Keratinocyte (primary cell): ENCODE data around the gene SUPT6H. TPM values are rescaled to one million over a fixed set of nuclear protein-coding genes. Genes with fewer than 3 reads are reported as not detected.

Experiments
- DNase-seq: peaks from one replicate; pipeline ENCODE4 v3.0.0-alpha.2; 2011; ENCODE audit warnings: low read depth, missing footprints, low spot score
- FAIRE-seq: peaks from 2 replicates; lab custom pipeline; 2011; peaks lifted over from hg19 to GRCh38; lab: Jason Lieb, UNC
- H2AFZ ChIP-seq: 2 replicates; pipeline ENCODE4 v1.6.0; 2012; ENCODE audit warnings: low read length, control low read depth, inconsistent platforms; ENCODE audit not compliant: control insufficient read depth
- H3K27ac ChIP-seq: 2 replicates; pipeline ENCODE4 v1.5.1; 2011; ENCODE audit warnings: low read length; ENCODE audit not compliant: control insufficient read depth, insufficient read depth
- H3K27me3 ChIP-seq: 3 replicates; pipeline ENCODE4 v1.6.0; 2011; ENCODE audit warnings: low read length; ENCODE audit not compliant: control insufficient read depth, insufficient read depth; ENCODE audit errors: extremely low read depth
- H3K36me3 ChIP-seq, 2 experiments: 2 replicates in 1 of 2; 3 replicates in 1 of 2; pipeline ENCODE4 v1.5.1; 2011; ENCODE audit warnings: low read length in 2 of 2, mild to moderate bottlenecking in 1 of 2; ENCODE audit not compliant: control insufficient read depth in 2 of 2, insufficient read depth in 2 of 2; ENCODE audit errors: extremely low read depth in 1 of 2
- H3K4me1 ChIP-seq: 3 replicates; pipeline ENCODE4 v1.5.1; 2011; ENCODE audit warnings: low read length; ENCODE audit not compliant: control insufficient read depth, insufficient read depth; ENCODE audit errors: extremely low read depth
- H3K4me2 ChIP-seq: 3 replicates; pipeline ENCODE4 v1.6.0; 2011; ENCODE audit warnings: low read depth, low read length; ENCODE audit not compliant: control insufficient read depth, insufficient read depth; ENCODE audit errors: extremely low read depth
- H3K4me3 ChIP-seq, 3 experiments: fragments of 200-600 bp in 1 of 3; sonication (generic) in 1 of 3; 2 replicates in 2 of 3; 3 replicates in 1 of 3; pipeline ENCODE4 v1.5.1; 2011 to 2016; ENCODE audit warnings: low read length in 3 of 3, mild to moderate bottlenecking in 3 of 3, control low read depth in 2 of 3, inconsistent platforms in 1 of 3, low read depth in 1 of 3, mixed read lengths in 1 of 3, mixed run types in 1 of 3, moderate library complexity in 1 of 3; ENCODE audit not compliant: control insufficient read depth in 2 of 3, insufficient read depth in 2 of 3; ENCODE audit errors: extremely low read depth in 1 of 3
- H3K79me2 ChIP-seq: 2 replicates; pipeline ENCODE4 v1.6.0; 2012; ENCODE audit warnings: low read length; ENCODE audit not compliant: control insufficient read depth, insufficient read depth
- H3K9ac ChIP-seq: 3 replicates; pipeline ENCODE4 v1.6.0; 2011; ENCODE audit warnings: low read length; ENCODE audit not compliant: control insufficient read depth, insufficient read depth; ENCODE audit errors: extremely low read depth
- H3K9me1 ChIP-seq: 3 replicates; pipeline ENCODE4 v1.6.0; 2011; ENCODE audit warnings: low read length; ENCODE audit not compliant: control insufficient read depth, insufficient read depth; ENCODE audit errors: extremely low read depth
- H3K9me3 ChIP-seq: 2 replicates; pipeline ENCODE4 v1.5.1; 2012; ENCODE audit warnings: low read depth, low read length; ENCODE audit not compliant: control insufficient read depth
- H4K20me1 ChIP-seq: 3 replicates; pipeline ENCODE4 v1.6.0; 2011; ENCODE audit warnings: low read length; ENCODE audit not compliant: control insufficient read depth, insufficient read depth; ENCODE audit errors: extremely low read depth
- EZH2 ChIP-seq: IDR thresholded peaks from one replicate; pipeline ENCODE4 v1.6.1; 2012; ENCODE audit warnings: inconsistent platforms, mild to moderate bottlenecking, low read length, moderate library complexity
- dilution Hi-C: fragments of 300-500 bp; cut with MboI; formaldehyde crosslinking; loops from one replicate; pipeline ENCODE4 v1.7.0; 2020; ENCODE audit warnings: low sequenced_read_pairs; ENCODE audit not compliant: extremely low pct_ligation_motif_present
- polyA plus RNA-seq, 5 experiments: library from polyadenylated mRNA; depleted of rRNA in 3 of 5; stranded (reverse) in 3 of 5; stranded (forward) in 1 of 5; unstranded in 1 of 5; fragments of >200 nt; gene quantifications; 1 replicate in 1 of 5; 2 replicates in 3 of 5; 3 replicates in 1 of 5; pipeline versions ENCODE4 v1.2.1 to v1.2.3, GENCODE V29; 2011 to 2012; ENCODE audit warnings: missing spikeins in 2 of 5, low read depth in 1 of 5, low replicate concordance in 1 of 5
- TF ChIP-seq, protein P1 (sequence below), 3 experiments: IDR thresholded peaks in 1 of 3; conservative IDR thresholded peaks in 1 of 3; optimal IDR thresholded peaks in 1 of 3; 2 replicates in 2 of 3; 3 replicates in 1 of 3; pipeline versions ENCODE3 to v1.5.1; 2011; ENCODE audit warnings: low read length in 3 of 3, mild to moderate bottlenecking in 3 of 3, moderate library complexity in 2 of 3, control low read depth in 1 of 3, inconsistent platforms in 1 of 3; ENCODE audit not compliant: insufficient read depth in 2 of 3; ENCODE audit errors: extremely low read depth in 1 of 3

SUPT6H gene
- polyA plus RNA-seq, 1 donor (not counting 4 experiments of a cell fraction or from before 2014, with no cell fraction given), result 32.1 TPM

GRCh38 chr17:28675980-28676379 lies 14.0 kb downstream of the SUPT6H start:
- DNase-seq (no peak), FAIRE-seq (no peak)
- Histone ChIP-seq H3K4me2 (no peak overlapping the region), H3K27ac (no peak overlapping the region), H3K27me3 (no peaks in the 10 kb centered on the region), H3K9me3 (no peaks in the 10 kb centered on the region), H3K4me1 (no peaks in the 10 kb centered on the region), H4K20me1 (no peaks in the 10 kb centered on the region), H3K9me1 (no peaks in the 10 kb centered on the region), H2AFZ (no peak overlapping the region), H3K4me3 (no peak overlapping the region), H3K79me2 (no peaks in the 10 kb centered on the region), H3K9ac (no peak overlapping the region), H3K36me3 (peaks cover 47 to 52% of the 10 kb centered on the region in 2 experiments)
- TF ChIP-seq, protein P1, sequence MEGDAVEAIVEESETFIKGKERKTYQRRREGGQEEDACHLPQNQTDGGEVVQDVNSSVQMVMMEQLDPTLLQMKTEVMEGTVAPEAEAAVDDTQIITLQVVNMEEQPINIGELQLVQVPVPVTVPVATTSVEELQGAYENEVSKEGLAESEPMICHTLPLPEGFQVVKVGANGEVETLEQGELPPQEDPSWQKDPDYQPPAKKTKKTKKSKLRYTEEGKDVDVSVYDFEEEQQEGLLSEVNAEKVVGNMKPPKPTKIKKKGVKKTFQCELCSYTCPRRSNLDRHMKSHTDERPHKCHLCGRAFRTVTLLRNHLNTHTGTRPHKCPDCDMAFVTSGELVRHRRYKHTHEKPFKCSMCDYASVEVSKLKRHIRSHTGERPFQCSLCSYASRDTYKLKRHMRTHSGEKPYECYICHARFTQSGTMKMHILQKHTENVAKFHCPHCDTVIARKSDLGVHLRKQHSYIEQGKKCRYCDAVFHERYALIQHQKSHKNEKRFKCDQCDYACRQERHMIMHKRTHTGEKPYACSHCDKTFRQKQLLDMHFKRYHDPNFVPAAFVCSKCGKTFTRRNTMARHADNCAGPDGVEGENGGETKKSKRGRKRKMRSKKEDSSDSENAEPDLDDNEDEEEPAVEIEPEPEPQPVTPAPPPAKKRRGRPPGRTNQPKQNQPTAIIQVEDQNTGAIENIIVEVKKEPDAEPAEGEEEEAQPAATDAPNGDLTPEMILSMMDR (optimal IDR thresholded peaks at IDR 0.05 in 1 of 3, IDR thresholded peaks at IDR 0.05 in 1 of 3, conservative IDR thresholded peaks at IDR 0.05 in 1 of 3; ENCODE audit: extremely low read depth in 1 of 3, insufficient read depth in 2 of 3, low read length in 3 of 3), result peak; percentile 46 to 66 (median 51)
- no peak for TF ChIP-seq EZH2
- dilution Hi-C loops, result no loop called here

GRCh38 chr17:28682655-28683054 lies 20.6 kb downstream of the SUPT6H start:
- no peaks in the 10 kb centered on the region for H3K9me1 ChIP-seq
- H3K4me1 ChIP-seq, result no peaks in the 10 kb centered on the region
- no peak overlapping the region for H3K9ac ChIP-seq
- H3K4me2 ChIP-seq, result no peak overlapping the region
- no peak for TF ChIP-seq EZH2
- TF ChIP-seq, protein P1 (optimal IDR thresholded peaks at IDR 0.05 in 1 of 3, IDR thresholded peaks at IDR 0.05 in 1 of 3, conservative IDR thresholded peaks at IDR 0.05 in 1 of 3; ENCODE audit: extremely low read depth in 1 of 3, insufficient read depth in 2 of 3, low read length in 3 of 3), result no peak
- no peaks in the 10 kb centered on the region for H4K20me1 ChIP-seq
- no peaks in the 10 kb centered on the region for H3K79me2 ChIP-seq
- FAIRE-seq (no peak), DNase-seq (no peak)
- H3K9me3 ChIP-seq, result no peaks in the 10 kb centered on the region
- H3K36me3 ChIP-seq, result peaks cover 50 to 63% of the 10 kb centered on the region in 2 experiments
- no peak overlapping the region for H3K4me3 ChIP-seq
- dilution Hi-C loops, result no loop called here
- no peak overlapping the region for H2AFZ ChIP-seq
- no peak overlapping the region for H3K27ac ChIP-seq
- H3K27me3 ChIP-seq, result no peaks in the 10 kb centered on the region
